NAMALWA (cell line): Measurements from ENCODE around the gene MTUS2.

ENCODE experiments used
- DNase-seq: peaks from one replicate; pipeline ENCODE4 v3.0.0-alpha.2; 2015; ENCODE audit warnings: low spot score

The MTUS2 gene

DNA sequence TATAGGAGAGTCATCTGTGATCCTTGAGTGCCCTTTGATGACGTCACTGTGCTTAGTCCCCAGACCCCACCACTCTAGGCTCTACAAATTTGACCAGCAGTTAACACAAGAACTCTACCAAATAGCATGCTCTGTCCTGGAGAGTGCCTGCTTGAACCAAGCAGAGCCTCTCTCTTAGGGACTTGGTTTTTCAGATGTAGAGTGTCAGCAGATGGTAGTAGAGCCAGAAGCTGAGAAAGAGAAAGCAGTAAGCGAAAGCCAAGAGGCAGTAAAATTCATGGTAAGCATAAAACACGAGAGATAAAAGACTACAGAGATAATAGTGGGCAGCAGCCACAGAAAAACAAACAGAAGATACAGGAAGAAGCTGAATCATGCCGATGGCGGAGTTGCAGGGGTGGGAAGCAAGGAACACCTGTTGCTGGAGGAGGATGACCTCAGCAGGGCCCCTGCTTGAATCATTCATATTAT, 582.1 kb downstream of the MTUS2 start:
- DNase-seq, result no peak

DNA sequence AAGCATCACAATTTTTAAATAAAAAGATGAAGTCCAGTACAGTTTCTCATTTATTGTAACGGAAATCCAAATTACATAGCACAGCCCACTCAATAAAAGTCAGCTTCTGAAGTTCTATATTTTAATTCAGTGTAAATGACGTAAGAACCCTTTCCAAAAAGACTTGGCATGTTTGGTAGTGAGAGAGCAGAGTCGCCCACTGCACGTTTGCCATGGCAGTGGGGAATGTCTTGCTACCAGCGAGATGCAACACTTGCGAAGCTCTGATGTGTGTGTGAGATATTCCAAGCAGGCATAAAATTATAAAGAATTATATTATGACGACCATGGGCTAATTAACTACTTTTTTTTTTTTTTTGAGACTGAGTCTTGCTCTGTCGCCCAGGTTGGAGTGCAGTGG, 585.3 kb downstream of the MTUS2 start:
- DNase-seq, result no peak

DNA sequence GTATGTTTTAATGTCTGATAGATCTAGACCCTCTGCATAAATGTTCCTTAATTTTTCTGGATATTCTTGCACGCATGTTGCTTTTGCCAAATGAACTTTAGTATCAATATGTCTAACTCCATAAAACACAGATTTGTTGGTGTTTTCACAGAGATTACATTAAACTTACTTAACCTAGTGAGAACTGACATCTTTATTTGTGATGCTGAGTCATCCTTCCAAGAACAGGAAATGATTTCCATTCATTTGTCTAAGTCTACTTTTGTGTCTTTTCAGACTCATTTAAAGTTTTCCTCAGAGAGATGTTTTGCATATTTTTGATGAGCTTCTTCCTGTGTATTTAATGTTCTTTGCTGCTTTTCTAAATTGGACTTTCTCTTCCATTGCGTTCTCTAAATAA, 591.3 kb downstream of the MTUS2 start:
- DNase-seq, result no peak

DNA sequence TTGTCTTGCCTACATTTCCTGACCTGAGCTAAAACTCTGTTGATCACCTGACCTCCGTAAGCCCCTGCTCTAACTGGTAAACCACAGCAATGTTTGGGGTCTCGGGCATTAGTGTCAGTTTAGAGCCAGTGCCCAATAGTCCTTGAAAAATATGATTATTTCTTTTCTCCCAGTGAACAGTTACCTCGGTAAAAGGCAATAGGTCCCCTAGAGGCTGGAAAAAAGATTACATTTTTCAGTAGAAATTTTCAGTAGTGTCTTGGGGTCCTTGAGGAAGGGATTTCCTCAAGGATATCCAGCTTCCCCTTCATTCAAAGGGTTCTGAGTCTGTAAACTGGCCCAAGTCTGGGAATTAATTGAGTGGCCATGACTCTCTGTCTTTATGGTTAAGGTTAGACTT, 597.9 kb downstream of the MTUS2 start:
- no peak for DNase-seq

DNA sequence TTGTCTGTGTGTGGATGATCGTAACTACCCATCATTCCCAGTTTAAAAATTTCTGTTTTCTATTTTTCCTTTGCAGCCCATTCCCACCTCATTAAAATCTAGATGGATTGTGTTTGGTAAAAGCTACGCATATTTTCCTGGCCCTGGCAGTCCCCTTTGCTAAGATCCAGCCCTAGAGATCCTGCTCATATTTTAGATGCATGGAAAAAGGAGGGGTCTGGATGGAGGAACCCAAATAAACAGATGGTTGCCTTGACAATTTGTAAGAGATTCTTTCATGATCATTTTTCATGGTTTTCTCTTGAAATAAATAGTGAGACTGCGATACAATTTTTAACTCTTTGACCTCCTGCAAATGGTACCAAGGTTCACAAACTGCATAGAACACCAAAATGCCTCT, 601.0 kb downstream of the MTUS2 start:
- DNase-seq, result no peak

DNA sequence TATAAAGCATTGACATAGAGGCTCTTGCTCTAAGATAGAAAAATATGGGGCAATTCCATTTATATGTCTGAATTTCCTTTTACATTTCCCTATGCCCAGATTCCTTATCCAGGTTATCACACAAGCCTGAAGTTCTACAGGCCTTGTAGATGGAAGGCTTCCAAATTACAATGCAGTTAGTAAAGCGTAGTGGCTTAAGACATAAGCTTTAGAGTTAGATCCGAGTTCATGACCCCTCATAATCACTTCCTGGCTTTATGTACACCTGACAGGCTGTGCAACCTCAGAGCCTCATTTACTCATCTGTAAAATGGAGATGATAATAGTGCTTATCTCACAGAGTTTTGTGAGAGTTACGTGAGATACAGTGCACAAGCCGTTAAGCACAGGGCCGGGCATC, 601.9 kb downstream of the MTUS2 start:
- DNase-seq, result no peak

DNA sequence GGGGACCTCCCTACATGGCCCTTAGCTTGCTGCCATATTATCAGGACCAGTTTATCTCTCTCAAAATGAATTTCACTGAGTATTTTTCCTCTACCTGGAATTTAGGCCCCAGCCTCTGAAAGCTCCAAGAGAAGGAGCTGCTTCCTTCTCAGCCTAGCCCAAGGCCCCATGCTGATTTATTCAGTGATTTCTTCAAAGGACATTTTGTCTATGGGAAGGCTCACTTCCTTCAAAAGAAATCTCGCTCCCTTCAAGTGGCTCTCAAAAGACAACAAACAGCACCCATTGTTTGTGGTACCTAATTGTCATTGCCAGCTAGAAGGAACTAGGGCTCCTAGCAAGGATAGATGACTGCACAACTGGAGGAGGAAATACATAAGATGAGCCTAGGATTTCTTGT, 602.9 kb downstream of the MTUS2 start:
- no peak for DNase-seq

DNA sequence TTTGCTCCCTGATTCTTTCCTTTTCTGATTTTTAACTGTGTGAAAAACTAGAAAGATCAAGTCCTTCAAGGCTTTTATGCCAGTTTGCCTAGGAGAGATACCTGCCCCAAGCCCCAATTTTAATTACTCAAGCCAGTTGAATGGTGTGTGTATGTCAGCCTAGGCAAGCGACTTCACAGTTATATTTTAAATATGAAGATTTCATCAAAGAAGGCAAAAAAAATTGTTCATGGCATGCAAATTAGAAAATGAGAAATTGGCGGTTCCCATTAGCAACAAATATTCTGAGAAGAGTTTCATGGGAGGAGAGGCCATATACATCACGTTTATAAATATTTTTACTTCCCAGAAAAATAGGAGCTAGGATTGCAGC, 607.8 kb downstream of the MTUS2 start:
- no peak for DNase-seq

DNA sequence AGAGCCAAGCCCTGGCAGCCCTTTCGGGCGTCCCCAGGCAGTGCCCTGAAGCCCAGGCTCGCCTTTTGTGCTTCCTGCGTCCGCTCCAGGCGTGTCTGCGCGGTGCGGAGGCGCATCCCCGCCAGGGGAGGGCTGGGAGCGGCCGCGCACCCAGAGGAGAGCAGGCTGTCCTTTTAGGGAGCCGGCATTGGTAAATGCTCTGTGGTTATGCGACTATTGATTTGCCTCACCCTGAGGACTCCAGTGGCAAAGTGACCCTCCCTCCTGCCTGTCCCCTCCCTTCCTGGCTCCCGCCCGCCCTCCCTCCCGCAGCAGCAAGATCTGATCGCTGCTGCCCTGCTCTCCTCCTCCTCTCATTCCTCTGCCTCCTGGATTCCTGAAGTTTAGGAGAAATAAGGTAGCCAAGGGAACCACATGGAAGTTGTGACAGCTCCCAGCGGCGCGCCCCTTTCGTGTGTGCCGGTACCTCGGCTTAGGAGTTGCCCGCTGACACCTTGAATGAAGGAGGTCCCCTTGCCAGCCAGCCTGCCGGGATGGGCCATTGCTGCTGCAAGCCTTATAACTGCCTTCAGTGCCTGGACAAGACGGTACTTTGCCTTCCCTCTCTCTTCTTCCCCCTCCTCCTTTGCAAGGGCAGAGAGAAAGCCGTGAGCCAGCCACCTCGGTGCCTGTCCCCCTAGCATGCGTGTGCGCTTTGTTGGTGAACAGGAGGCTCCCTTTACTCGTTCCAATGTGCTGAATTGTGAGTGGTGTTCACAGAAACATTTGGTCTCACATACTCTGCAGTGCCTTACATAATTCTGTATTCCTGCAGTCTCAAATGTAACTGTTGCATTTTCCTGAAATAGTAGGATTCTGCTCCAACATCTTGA, 608.4 kb downstream of the MTUS2 start:
- DNase-seq, result no peak

DNA sequence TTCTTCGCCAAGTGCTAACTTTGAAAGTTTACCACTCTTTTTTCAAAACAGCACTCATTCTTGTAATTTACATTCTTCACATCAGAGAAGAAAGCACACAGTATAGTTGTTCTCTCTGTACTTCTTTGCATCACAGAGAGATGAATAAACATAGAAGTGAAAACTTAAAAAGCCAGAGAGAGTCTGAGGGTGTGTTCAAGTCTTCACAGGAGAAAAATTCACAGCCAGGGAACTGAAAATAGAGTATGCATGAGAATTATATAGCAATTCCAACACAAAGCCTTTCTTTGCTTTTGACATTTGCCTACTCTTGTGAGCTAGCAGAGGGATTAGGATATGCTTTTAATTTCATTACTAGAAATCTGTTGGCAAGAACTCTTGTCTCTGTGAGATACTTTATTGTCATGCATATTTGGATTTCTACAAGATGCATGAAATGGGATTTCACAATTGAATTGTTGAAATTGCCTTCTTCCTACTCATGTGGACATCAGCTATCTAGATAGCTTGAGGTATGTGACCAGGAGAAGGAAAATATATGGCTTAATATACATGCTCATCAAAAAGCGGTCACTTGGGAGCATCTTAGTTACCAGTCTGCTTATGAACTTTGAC, 609.3 kb downstream of the MTUS2 start:
- no peak for DNase-seq

DNA sequence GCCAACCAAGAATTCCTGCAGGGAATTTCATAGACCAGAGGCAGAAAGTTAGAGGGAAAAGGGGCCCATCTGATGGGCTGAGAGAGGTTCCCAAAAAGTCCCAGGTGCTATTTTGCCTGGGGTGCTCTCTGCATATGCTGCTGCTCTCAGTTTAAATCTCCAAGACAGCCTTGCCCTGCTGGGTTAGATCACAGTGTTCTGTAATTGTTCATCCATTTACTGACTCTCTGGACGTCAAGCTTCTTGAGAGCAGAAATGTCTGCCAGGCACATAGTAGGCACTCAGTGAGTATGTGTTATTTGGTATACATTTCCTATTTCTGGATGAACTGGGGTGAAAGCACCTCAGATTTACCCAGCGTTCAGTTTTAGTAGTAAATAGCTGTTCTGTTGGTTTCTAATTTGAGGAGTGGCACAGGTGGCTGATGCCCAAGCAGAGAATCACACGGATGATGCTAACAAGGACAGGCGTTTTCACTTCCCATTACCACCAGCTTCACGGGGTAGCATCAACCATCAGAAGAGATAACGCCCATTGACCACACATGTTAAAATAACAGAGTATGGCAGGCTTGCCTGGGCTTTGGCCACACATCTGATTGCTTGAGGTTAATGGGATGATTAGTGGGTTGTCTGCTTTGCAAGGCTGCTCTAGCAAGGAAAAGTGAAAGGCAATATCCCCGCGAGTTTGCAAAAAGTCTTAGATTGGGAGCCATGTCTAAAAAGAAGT, 614.2 kb downstream of the MTUS2 start:
- peak; percentile 42 for DNase-seq

DNA sequence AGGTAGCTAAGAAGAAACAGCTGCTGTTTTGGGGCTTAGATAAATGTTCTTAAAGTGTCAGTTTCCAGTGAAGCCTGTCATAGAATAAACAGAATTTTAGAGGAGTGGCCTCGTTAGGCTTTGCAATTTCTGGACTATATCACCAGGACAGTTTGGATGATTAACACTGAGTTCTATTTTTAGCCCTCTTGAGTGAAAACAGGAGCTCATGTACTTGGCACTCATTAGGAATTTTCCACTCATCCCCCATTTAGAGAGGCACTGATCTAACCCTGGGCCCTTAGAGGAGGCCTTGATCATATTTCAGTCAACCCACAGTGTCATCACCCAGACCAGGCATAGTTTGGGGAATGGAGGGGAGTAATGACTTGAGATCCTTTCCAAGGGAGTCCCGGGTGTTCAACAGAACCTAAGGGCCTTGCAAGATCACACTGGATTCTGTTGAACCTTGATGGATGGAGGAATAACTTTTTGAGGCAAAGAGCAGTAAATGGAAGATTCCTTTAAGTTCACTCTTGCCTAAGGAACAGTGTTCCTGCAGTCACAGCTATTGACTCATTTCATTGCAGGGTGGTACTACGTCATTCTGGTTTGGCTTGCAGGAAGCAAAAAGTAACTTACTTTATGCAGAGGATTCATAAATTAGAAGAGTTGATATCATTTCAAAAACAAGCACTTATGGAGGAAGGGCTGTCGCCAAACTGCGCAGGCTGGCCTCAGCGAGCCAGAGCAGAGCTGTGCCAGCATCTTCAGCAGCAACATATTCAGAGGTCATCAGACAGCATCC, 615.2 kb downstream of the MTUS2 start:
- no peak for DNase-seq

DNA sequence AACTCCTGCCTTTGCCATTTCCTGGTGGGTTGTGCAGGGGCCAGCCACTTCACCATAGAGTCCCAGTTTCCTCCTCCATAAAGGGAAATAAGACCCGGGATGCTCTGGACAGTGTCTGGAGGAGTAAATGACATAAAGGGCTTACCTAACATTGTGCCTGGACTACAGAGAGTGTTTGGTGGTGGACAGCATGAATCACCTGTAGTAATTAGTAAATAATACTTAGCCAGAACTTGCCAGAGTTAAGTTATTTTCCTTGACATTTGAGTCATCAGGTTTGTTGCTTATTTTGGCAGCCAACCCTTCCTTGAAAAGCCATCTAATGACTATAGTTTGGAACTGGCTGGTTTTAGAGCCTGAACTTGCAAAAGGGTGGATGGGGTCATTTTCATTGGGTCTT, 616.2 kb downstream of the MTUS2 start:
- DNase-seq, result no peak

DNA sequence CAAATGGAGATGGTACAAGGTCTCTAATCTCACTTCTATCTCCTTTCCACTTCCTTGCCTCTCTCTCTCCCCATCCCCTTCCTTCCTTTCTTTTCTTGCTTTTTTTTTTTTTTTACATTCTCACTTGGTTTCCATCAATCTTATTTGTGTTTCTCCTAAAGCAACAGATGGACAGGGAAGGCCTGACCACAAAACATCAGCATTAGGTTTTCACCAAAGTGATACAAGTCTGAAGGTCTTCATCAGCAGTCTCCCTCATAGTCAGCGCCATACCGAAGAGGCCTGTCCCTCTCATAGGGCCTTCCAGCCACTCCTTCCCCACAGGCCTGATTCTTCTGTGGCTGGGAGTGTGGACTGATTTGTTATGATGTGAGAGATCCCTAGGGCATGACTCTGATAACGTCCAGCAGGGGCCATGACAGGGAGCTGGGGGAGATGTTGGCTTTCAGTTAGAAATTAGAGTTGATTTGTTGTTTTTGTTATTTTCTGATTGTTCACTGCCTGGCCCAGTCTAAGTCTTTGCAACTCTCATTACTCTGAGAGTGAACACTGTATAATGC, 616.7 kb downstream of the MTUS2 start:
- DNase-seq, result no peak

DNA sequence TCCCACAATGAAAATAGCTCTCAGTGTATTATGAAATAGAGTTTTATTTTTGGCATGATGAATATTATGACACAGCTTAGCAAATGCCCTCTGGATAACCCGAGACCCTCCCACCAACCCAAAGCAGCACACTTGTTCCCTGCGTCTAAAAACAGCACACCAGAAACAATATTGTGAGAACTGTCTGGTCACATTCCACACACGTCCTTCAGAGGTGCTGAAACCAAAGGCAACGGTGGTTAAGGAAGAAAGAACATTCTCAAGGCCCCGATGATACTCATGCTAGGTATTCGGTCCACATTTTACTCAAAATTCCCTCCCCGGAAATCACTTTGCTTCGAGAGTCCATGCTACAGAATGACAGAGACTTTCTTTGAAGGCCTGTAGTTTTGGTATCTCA, 618.6 kb downstream of the MTUS2 start:
- DNase-seq, result no peak

DNA sequence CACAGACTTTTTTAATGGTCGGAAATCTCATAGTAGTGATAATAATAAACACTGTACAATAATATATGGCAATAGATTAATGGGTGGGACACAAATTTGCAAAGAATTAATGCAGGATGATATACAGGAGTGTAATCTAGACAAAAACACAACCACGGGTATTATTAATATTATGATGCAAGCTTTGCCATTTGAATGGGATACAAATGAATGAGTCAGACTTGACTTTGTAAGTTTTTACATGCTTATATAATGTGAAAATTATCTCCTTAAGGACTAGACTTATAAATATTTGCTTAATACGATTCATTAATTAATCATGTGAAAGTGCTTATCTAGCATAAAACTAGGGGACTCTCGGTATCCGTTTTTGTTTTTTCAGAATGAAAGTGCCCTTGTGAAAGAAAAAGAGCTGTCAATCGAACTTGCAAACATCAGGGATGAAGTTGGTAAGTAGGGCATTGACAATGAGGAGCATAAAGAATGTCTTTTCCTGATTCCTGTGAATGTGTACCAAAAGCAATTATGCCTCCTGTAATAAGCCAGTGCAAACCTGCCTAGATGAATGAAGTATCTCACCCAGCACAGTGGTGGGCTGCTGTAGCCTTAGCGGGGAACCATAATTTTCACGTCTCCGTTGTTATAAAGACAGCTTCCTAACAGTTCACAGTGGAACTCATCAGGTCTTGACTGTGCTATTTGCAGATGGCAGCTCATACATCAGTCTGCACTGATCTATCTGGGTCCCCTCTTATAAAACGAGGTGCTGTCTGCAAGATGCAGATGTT, 619.7 kb downstream of the MTUS2 start:
- no peak for DNase-seq

DNA sequence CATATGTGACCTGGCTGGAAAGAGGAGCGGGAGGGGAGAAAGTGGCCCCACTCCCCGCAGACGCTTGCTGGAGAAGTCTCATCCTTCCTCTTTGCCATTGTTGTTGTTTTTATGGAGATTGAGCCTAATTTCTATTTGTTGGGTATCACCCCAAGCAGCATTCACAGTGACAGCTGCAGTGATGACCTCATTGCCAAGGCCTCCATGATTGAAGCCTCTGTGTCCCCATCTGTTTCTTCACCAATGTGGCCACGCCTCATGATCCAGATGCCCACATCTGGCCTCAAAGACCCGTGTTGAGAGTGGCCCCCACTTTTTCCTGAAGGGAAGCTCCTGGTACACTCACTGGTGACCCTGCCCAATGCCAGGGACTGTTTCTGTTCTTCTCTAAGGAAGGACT, 621.2 kb downstream of the MTUS2 start:
- DNase-seq, result no peak

DNA sequence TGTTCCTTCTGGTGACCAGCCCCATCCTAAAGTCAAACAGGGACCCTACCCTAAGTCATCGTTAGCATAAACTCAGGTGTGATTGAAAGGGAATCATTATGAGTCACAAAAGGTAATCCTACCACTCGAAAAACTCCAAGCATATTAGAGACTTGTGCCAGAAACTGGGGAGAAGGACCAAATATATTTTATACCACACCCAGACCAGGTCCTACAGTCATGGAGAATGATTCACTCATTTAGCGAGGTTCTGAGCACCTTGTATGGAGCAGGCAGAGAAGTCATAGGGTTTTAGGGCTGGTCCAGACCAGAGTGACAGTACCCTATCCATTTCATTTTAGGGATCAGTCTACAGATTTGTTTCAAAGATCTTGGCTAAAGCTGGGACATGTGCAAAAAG, 625.9 kb downstream of the MTUS2 start:
- DNase-seq, result no peak

DNA sequence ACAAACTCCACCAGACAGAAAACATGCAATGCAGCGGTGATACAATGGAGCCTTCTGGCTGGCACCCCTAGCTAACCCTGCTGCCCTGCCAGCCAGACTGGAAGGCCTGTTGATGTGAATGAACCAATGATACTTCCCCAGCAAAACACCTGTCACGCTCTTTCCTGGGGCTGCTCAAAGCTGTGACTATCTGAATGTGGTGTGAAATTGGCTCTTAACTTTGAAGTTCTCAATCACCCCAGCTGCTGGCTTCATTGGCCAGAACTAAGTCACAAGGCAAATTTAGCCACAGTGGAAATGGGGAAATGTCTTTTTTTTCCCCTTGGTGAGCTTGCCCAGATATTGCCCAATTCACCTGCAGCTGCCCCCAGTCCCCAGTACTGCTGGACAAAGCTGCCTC, 628.0 kb downstream of the MTUS2 start:
- peak; percentile 4 for DNase-seq

DNA sequence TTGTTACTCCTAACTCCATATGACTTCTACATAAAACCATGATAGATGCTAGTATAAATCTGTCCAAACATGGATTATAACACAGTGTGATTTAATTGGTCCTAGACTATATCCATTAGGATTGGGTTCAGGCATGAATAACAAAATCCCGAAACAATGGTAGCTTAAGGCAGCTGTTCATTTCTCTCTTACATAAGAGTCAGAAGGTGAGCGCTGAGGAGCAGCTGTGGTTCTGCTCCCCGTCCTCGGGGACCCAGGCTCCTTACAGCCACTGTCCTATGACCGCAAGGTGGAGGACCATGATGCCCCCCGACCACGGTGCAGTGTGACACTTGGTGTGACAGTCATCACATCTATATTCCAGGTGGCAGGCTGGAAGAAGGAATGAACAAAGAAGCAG, 629.6 kb downstream of the MTUS2 start:
- no peak for DNase-seq

DNA sequence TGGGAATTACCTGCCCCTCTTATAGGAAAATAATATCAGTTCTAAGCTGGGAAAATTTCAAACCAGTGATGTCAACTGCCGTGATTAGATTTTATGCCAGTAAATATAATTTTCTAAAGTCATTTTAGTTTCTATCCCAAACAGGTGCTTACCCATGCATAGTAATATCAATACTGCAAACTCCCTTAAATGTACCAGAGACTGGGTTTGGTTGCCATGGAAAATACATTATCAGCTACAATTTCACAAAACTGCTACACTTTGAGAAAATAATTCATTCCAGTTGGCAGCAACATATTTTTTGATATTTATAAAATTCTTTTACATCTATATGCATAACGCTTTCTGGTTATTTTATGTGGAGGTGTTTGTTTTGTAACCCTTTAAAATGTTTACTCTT, 631.8 kb downstream of the MTUS2 start:
- no peak for DNase-seq
